Activated naive CD4-positive, alpha-beta T cell treated with anti-CD3 and anti-CD28 coated beads for 36 hours (primary cell): ENCODE measurements around the gene RAPGEF1. TPM values are rescaled to one million over a fixed set of nuclear protein-coding genes. Genes with fewer than 3 reads are reported as not detected.

Experiments used
- CTCF ChIA-PET: fragments of 350-600 bp; sonication (Branson Sonifier 250); formaldehyde crosslinking; loops from one replicate; lab custom pipeline; 2021; ENCODE audit warnings: antibody characterized with exemption; lab: Charles Lee
- DNase-seq: peaks from one replicate; pipeline ENCODE4 v3.0.0-alpha.2; 2020
- H3K27ac Mint-ChIP-seq: one replicate; pipeline ENCODE4 v1.8.0; 2021; ENCODE audit warnings: mild to moderate bottlenecking, mixed read lengths
- H3K27me3 Mint-ChIP-seq: one replicate; pipeline ENCODE4 v1.8.0; 2021; ENCODE audit warnings: low read depth, mixed read lengths
- H3K36me3 Mint-ChIP-seq: one replicate; pipeline ENCODE4 v1.8.0; 2021; ENCODE audit warnings: low read depth, mixed read lengths
- H3K4me1 Mint-ChIP-seq: one replicate; pipeline ENCODE4 v1.8.0; 2021; ENCODE audit warnings: low read depth, mixed read lengths
- H3K4me3 Mint-ChIP-seq: one replicate; pipeline ENCODE4 v1.8.0; 2021; ENCODE audit warnings: mild to moderate bottlenecking, moderate library complexity, mixed read lengths
- H3K9me3 Mint-ChIP-seq: one replicate; pipeline ENCODE4 v1.8.0; 2021; ENCODE audit warnings: mixed read lengths
- intact Hi-C: fragments of 100-400 bp; cut with micrococcal nuclease; formaldehyde crosslinking; loops from one replicate; pipeline ENCODE4 v1.15.1; 2023
- total RNA-seq, 2 experiments: library from RNA; stranded (reverse); gene quantifications; one replicate each; pipeline ENCODE4 v1.2.3, GENCODE V29; 2021

Gene RAPGEF1
- total RNA-seq, 2 experiments from 2014 or later: 55.9 to 59.9 TPM

GRCh38 chr9:131727795-131728545 lies 11.9 kb downstream of the RAPGEF1 start:
- Mint-ChIP-seq H3K9me3 (no peaks in the 10 kb centered on the region), H3K27ac (peak overlapping the region; percentile 94), H3K36me3 (peaks cover 3% of the 10 kb centered on the region), H3K4me1 (peaks cover 85% of the 10 kb centered on the region), H3K4me3 (peak overlapping the region; percentile 60), H3K27me3 (no peaks in the 10 kb centered on the region)
- peak; percentile 42 for DNase-seq
- intact Hi-C loops: loop anchor here (1.0 to 5.0 kb wide), 5 partner anchors 18 to 624 kb away; partner anchors contain the start of genes PRRC2B and SETX
- CTCF ChIA-PET: interaction anchor here (0.6 to 2.5 kb wide), 8 partner anchors 9 to 86 kb away, joined by 3 to 15 read pairs (median 4); no protein-coding TSS in a partner anchor

GRCh38 chr9:131727184-131727759 lies 12.6 kb downstream of the RAPGEF1 start:
- H3K9me3 Mint-ChIP-seq: no peaks in the 10 kb centered on the region
- H3K27me3 Mint-ChIP-seq: no peaks in the 10 kb centered on the region
- H3K4me1 Mint-ChIP-seq: peaks cover 78% of the 10 kb centered on the region
- intact Hi-C loops: loop anchor here (5.0 kb wide), 1 partner anchor 625 kb away; the partner anchor contains the start of gene SETX
- H3K27ac Mint-ChIP-seq: peak overlapping the region; percentile 94
- DNase-seq: no peak
- CTCF ChIA-PET: interaction anchor here (0.6 to 2.5 kb wide), 6 partner anchors 8 to 85 kb away, joined by 3 to 15 read pairs (median 5); no protein-coding TSS in a partner anchor
- H3K36me3 Mint-ChIP-seq: peaks cover 3% of the 10 kb centered on the region
- H3K4me3 Mint-ChIP-seq: no peak overlapping the region

- no peaks in the 10 kb centered on the region for H3K27me3 Mint-ChIP-seq
- H3K36me3 Mint-ChIP-seq: peaks cover 7% of the 10 kb centered on the region
- intact Hi-C loops: loop anchor here (5.0 kb wide), 1 partner anchor 628 kb away; the partner anchor contains the start of gene SETX
- peaks cover 75% of the 10 kb centered on the region for H3K4me1 Mint-ChIP-seq
- no peak for DNase-seq
- no peak overlapping the region for H3K27ac Mint-ChIP-seq
- H3K4me3 Mint-ChIP-seq: no peak overlapping the region
- CTCF ChIA-PET: interaction anchor here (0.7 kb wide), 1 partner anchor 28 kb away, joined by 3 read pairs; no protein-coding TSS in a partner anchor
- no peaks in the 10 kb centered on the region for H3K9me3 Mint-ChIP-seq
Measured at GRCh38 chr9:131724683-131725082, 15.2 kb downstream of the RAPGEF1 start.

GRCh38 chr9:131723632-131724031 lies 16.2 kb downstream of the RAPGEF1 start:
- Mint-ChIP-seq H3K4me3 (no peak overlapping the region), H3K27ac (no peak overlapping the region), H3K9me3 (no peaks in the 10 kb centered on the region), H3K36me3 (peaks cover 5% of the 10 kb centered on the region), H3K27me3 (no peaks in the 10 kb centered on the region), H3K4me1 (peaks cover 71% of the 10 kb centered on the region)
- no peak for DNase-seq
- intact Hi-C loops: no loop called here
- CTCF ChIA-PET: no interaction called here

- no peak for DNase-seq
- no peaks in the 10 kb centered on the region for H3K27me3 Mint-ChIP-seq
- H3K4me1 Mint-ChIP-seq: peaks cover 60% of the 10 kb centered on the region
- peaks cover 5% of the 10 kb centered on the region for H3K36me3 Mint-ChIP-seq
- no peak overlapping the region for H3K4me3 Mint-ChIP-seq
- no peak overlapping the region for H3K27ac Mint-ChIP-seq
- intact Hi-C loops: no loop called here
- CTCF ChIA-PET: interaction anchor here (1.1 kb wide), 1 partner anchor 18 kb away, joined by 3 read pairs; no protein-coding TSS in a partner anchor
- no peaks in the 10 kb centered on the region for H3K9me3 Mint-ChIP-seq
Measured at GRCh38 chr9:131722255-131722654, 17.6 kb downstream of the RAPGEF1 start.

GRCh38 chr9:131721076-131721475 lies 18.8 kb downstream of the RAPGEF1 start:
- no peaks in the 10 kb centered on the region for H3K27me3 Mint-ChIP-seq
- H3K4me3 Mint-ChIP-seq: no peak overlapping the region
- intact Hi-C loops: no loop called here
- no peak overlapping the region for H3K27ac Mint-ChIP-seq
- H3K4me1 Mint-ChIP-seq: peaks cover 50% of the 10 kb centered on the region
- H3K9me3 Mint-ChIP-seq: no peaks in the 10 kb centered on the region
- CTCF ChIA-PET: no interaction called here
- peaks cover 5% of the 10 kb centered on the region for H3K36me3 Mint-ChIP-seq
- DNase-seq: no peak

GRCh38 chr9:131720330-131720729 lies 19.5 kb downstream of the RAPGEF1 start:
- no peak overlapping the region for H3K4me3 Mint-ChIP-seq
- peaks cover 44% of the 10 kb centered on the region for H3K4me1 Mint-ChIP-seq
- H3K9me3 Mint-ChIP-seq: no peaks in the 10 kb centered on the region
- CTCF ChIA-PET: interaction anchor here (1.0 to 1.5 kb wide), 2 partner anchors 20 to 25 kb away, joined by 3 to 4 read pairs; partner anchors contain the start of gene RAPGEF1
- H3K36me3 Mint-ChIP-seq: peaks cover 9% of the 10 kb centered on the region
- H3K27ac Mint-ChIP-seq: peak overlapping the region; percentile 62
- peak; percentile 48 for DNase-seq
- intact Hi-C loops: no loop called here
- H3K27me3 Mint-ChIP-seq: no peaks in the 10 kb centered on the region

GRCh38 chr9:131719262-131719908 lies 20.5 kb downstream of the RAPGEF1 start:
- no peak overlapping the region for H3K27ac Mint-ChIP-seq
- no peak for DNase-seq
- peaks cover 38% of the 10 kb centered on the region for H3K4me1 Mint-ChIP-seq
- CTCF ChIA-PET: interaction anchor here (0.6 to 1.5 kb wide), 4 partner anchors 8 to 26 kb away, joined by 3 to 5 read pairs (median 4); partner anchors contain the start of gene RAPGEF1
- peaks cover 12% of the 10 kb centered on the region for H3K36me3 Mint-ChIP-seq
- no peaks in the 10 kb centered on the region for H3K9me3 Mint-ChIP-seq
- no peaks in the 10 kb centered on the region for H3K27me3 Mint-ChIP-seq
- intact Hi-C loops: no loop called here
- H3K4me3 Mint-ChIP-seq: no peak overlapping the region

- peaks cover 14% of the 10 kb centered on the region for H3K36me3 Mint-ChIP-seq
- H3K4me1 Mint-ChIP-seq: peaks cover 37% of the 10 kb centered on the region
- H3K27ac Mint-ChIP-seq: no peak overlapping the region
- H3K9me3 Mint-ChIP-seq: no peaks in the 10 kb centered on the region
- CTCF ChIA-PET: no interaction called here
- no peak for DNase-seq
- H3K4me3 Mint-ChIP-seq: no peak overlapping the region
- intact Hi-C loops: no loop called here
- no peaks in the 10 kb centered on the region for H3K27me3 Mint-ChIP-seq
Measured at GRCh38 chr9:131717719-131718460, 22.0 kb downstream of the RAPGEF1 start.

- CTCF ChIA-PET: no interaction called here
- H3K4me3 Mint-ChIP-seq: no peak overlapping the region
- peaks cover 39% of the 10 kb centered on the region for H3K4me1 Mint-ChIP-seq
- DNase-seq: no peak
- H3K27me3 Mint-ChIP-seq: no peaks in the 10 kb centered on the region
- intact Hi-C loops: no loop called here
- no peak overlapping the region for H3K27ac Mint-ChIP-seq
- H3K9me3 Mint-ChIP-seq: no peaks in the 10 kb centered on the region
- peaks cover 10% of the 10 kb centered on the region for H3K36me3 Mint-ChIP-seq
Measured at GRCh38 chr9:131715906-131716305, 24.0 kb downstream of the RAPGEF1 start.

GRCh38 chr9:131714821-131715220 lies 25.1 kb downstream of the RAPGEF1 start:
- peaks cover 39% of the 10 kb centered on the region for H3K4me1 Mint-ChIP-seq
- H3K9me3 Mint-ChIP-seq: no peaks in the 10 kb centered on the region
- H3K36me3 Mint-ChIP-seq: peaks cover 9% of the 10 kb centered on the region
- intact Hi-C loops: no loop called here
- DNase-seq: no peak
- H3K4me3 Mint-ChIP-seq: no peak overlapping the region
- no peak overlapping the region for H3K27ac Mint-ChIP-seq
- CTCF ChIA-PET: interaction anchor here (0.6 to 2.1 kb wide), 3 partner anchors 11 to 123 kb away, joined by 5 to 8 read pairs (median 6); no protein-coding TSS in a partner anchor
- H3K27me3 Mint-ChIP-seq: no peaks in the 10 kb centered on the region
